Stimulated activated CD8-positive, alpha-beta memory T cell treated with anti-CD3 and anti-CD28 coated beads, Interleukin-15, amount 100 ng/mL, for 1 hour (primary cell): ENCODE measurements around the gene SSB.
"Not testable (repeated sequence)": the region's sequence is repeated elsewhere in the genome, so short reads cannot be mapped to it uniquely, and the experiment has no call there.

Source experiments
- DNase-seq: peaks from one replicate; pipeline ENCODE4 v3.0.0-alpha.2; 2020; ENCODE audit warnings: low read depth

The SSB gene

GRCh38 chr2:169782513-169782912, 16.2 kb upstream of the SSB start:
- DNase-seq: no peak

GRCh38 chr2:169790581-169790980, 8.1 kb upstream of the SSB start:
- no peak for DNase-seq

- DNase-seq: no peak
Observed at GRCh38 chr2:169795181-169795580, 3.5 kb upstream of the SSB start.

GRCh38 chr2:169796441-169796840, 2.2 kb upstream of the SSB start:
- DNase-seq: no peak

- DNase-seq: no peak
Observed at GRCh38 chr2:169797601-169798000, 1.1 kb upstream of the SSB start.

GRCh38 chr2:169798397-169798717, 314 bp upstream of the SSB start:
- no peak for DNase-seq

GRCh38 chr2:169803480-169803879, 4.8 kb downstream of the SSB start:
- no peak for DNase-seq

GRCh38 chr2:169806586-169806985, 7.9 kb downstream of the SSB start:
- no peak for DNase-seq

GRCh38 chr2:169808221-169808620, 9.6 kb downstream of the SSB start:
- no peak for DNase-seq

- DNase-seq: no peak
Observed at GRCh38 chr2:169815849-169816248, 17.2 kb downstream of the SSB start.

- not testable (repeated sequence) for DNase-seq
Observed at GRCh38 chr2:169816961-169817360, 18.3 kb downstream of the SSB start.

GRCh38 chr2:169817369-169817768, 18.7 kb downstream of the SSB start:
- DNase-seq: not testable (repeated sequence)

GRCh38 chr2:169818241-169818640, 19.6 kb downstream of the SSB start:
- DNase-seq: no peak

- no peak for DNase-seq
Observed at GRCh38 chr2:169819106-169819505, 20.4 kb downstream of the SSB start.

GRCh38 chr2:169820101-169820500, 21.4 kb downstream of the SSB start:
- DNase-seq: not testable (repeated sequence)

- no peak for DNase-seq
Observed at GRCh38 chr2:169822036-169822435, 23.4 kb downstream of the SSB start.

- no peak for DNase-seq
Observed at GRCh38 chr2:169822785-169823392, 24.2 kb downstream of the SSB start.

- DNase-seq: no peak
Observed at GRCh38 chr2:169823996-169824372, 25.3 kb downstream of the SSB start.

GRCh38 chr2:169824373-169825333, 26.0 kb downstream of the SSB start, which contains the start of gene METTL5:
Gene METTL5 (minus strand): TSS chr2:169824905. CDS start chr2:169824597, 308 bp downstream.
- peak; percentile 47 for DNase-seq

GRCh38 chr2:169827272-169828140, 28.8 kb downstream of the SSB start, which contains the start of gene UBR3:
Gene UBR3 (plus strand): TSS chr2:169827454. CDS start chr2:169827508, 54 bp downstream.
- DNase-seq: peak; percentile 76

GRCh38 chr2:169828141-169828811, 29.6 kb downstream of the SSB start:
- DNase-seq: no peak

GRCh38 chr2:169834401-169834800, 35.7 kb downstream of the SSB start:
- no peak for DNase-seq
